ENCODE results near the gene TTLL11. TPM values are rescaled to one million over a fixed set of nuclear protein-coding genes. Genes with fewer than 3 reads are reported as not detected.

Gene TTLL11
- total RNA-seq, 4 donors from 2014 or later, result 7.9 to 14.4 (median 9.7) TPM

GRCh38 chr9:121857928-121858327 lies 235.2 kb downstream of the TTLL11 start:
- Histone ChIP-seq H3K27ac (no peak overlapping the region), H3K9me3 (no peaks in the 10 kb centered on the region), H3K4me1 (peaks cover 3 to 13% of the 10 kb centered on the region in 2 donors), H3K4me3 (replicated peaks in 1 of 3) (no peak overlapping the region), H3K36me3 (no peaks in the 10 kb centered on the region), H3K27me3 (no peaks in the 10 kb centered on the region)
- WGBS, 2 donors, result 84 to 88% methylated on average over 9 of the region's 9 CpGs
- intact Hi-C loops (cut with DNase I), result loop anchor here (10.0 kb wide), 1 partner anchor 173 kb away; no protein-coding TSS in a partner anchor
- no peak for DNase-seq
- TF ChIP-seq CTCF (IDR thresholded peaks at IDR 0.05) (no peak), POLR2A (IDR thresholded peaks at IDR 0.05) (no peak)

GRCh38 chr9:121855476-121855875 lies 237.6 kb downstream of the TTLL11 start:
- Histone ChIP-seq H3K4me1 (peaks cover 0 to 1% of the 10 kb centered on the region in 2 donors), H3K4me3 (replicated peaks in 1 of 3) (no peak overlapping the region), H3K9me3 (no peaks in the 10 kb centered on the region), H3K27me3 (no peaks in the 10 kb centered on the region), H3K36me3 (no peaks in the 10 kb centered on the region), H3K27ac (no peak overlapping the region)
- TF ChIP-seq POLR2A (IDR thresholded peaks at IDR 0.05) (no peak), CTCF (IDR thresholded peaks at IDR 0.05) (no peak)
- no peak for DNase-seq
- intact Hi-C loops (cut with DNase I), result loop anchor here (10.0 kb wide), 1 partner anchor 171 kb away; no protein-coding TSS in a partner anchor
- 68 to 94% methylated on average over 5 of the region's 5 CpGs for WGBS, 2 donors

GRCh38 chr9:121853617-121854395 lies 239.3 kb downstream of the TTLL11 start:
- intact Hi-C loops (cut with DNase I), result loop anchor here (10.0 kb wide), 1 partner anchor 169 kb away; no protein-coding TSS in a partner anchor
- Histone ChIP-seq H3K27ac (no peak overlapping the region), H3K27me3 (no peaks in the 10 kb centered on the region), H3K9me3 (no peaks in the 10 kb centered on the region), H3K4me3 (replicated peaks in 1 of 3) (no peak overlapping the region), H3K36me3 (no peaks in the 10 kb centered on the region), H3K4me1 (no peaks in the 10 kb centered on the region)
- 96 to 98% methylated on average over 10 to 11 of the region's 11 CpGs for WGBS, 2 donors
- DNase-seq, result no peak
- no peak for TF ChIP-seq POLR2A (IDR thresholded peaks at IDR 0.05)
- no peak for TF ChIP-seq CTCF (IDR thresholded peaks at IDR 0.05)

GRCh38 chr9:121852651-121853616 lies 240.2 kb downstream of the TTLL11 start:
- Histone ChIP-seq H3K4me3 (replicated peaks in 1 of 3) (no peak overlapping the region), H3K36me3 (no peaks in the 10 kb centered on the region), H3K4me1 (no peaks in the 10 kb centered on the region), H3K27ac (no peak overlapping the region), H3K27me3 (no peaks in the 10 kb centered on the region), H3K9me3 (no peaks in the 10 kb centered on the region)
- intact Hi-C loops (cut with DNase I), result loop anchor here (10.0 kb wide), 1 partner anchor 168 kb away; no protein-coding TSS in a partner anchor
- no peak for DNase-seq
- TF ChIP-seq POLR2A (IDR thresholded peaks at IDR 0.05) (no peak), CTCF (IDR thresholded peaks at IDR 0.05) (no peak)
- 89 to 90% methylated on average over 21 to 29 of the region's 29 CpGs for WGBS, 2 donors
